OCI-LY3 (cell line): ENCODE measurements around the gene ITSN2.

Experiments used
- H2AFZ ChIP-seq: fragments of 200-600, 300-600 bp; shearing (Covaris generic); 2 replicates; pipeline ENCODE4 v1.6.0; 2014; ENCODE audit warnings: antibody characterized with exemption, low read depth, low read length
- H3K27ac ChIP-seq: fragments of 200-600, 300-600 bp; sonication (generic); 2 replicates; pipeline ENCODE4 v1.5.1; 2014; ENCODE audit warnings: mild to moderate bottlenecking, low read length, moderate library complexity, mixed read lengths
- H3K27me3 ChIP-seq: fragments of 200-600, 300-600 bp; sonication (generic); 2 replicates; pipeline ENCODE4 v1.6.1; 2014; ENCODE audit warnings: low read depth, low read length, mixed read lengths
- H3K36me3 ChIP-seq: fragments of 200-600, 300-600 bp; sonication (generic); replicated peaks from 2 replicates; pipeline ENCODE3; 2014; ENCODE audit warnings: low read depth, low read length, mixed read lengths
- H3K4me1 ChIP-seq: fragments of 300-600, 200-600 bp; sonication (generic); 2 replicates; pipeline ENCODE4 v1.6.1; 2014; ENCODE audit warnings: low read length, mixed read lengths
- H3K4me2 ChIP-seq: fragments of 200-600, 300-600 bp; sonication (generic); 2 replicates; pipeline ENCODE4 v1.6.1; 2014; ENCODE audit warnings: low read length, mixed read lengths
- H3K4me3 ChIP-seq: fragments of 300-600, 200-600 bp; sonication (generic); 2 replicates; pipeline ENCODE4 v1.5.1; 2014; ENCODE audit warnings: antibody characterized with exemption, mild to moderate bottlenecking, low read length, moderate library complexity
- H3K79me2 ChIP-seq: fragments of 300-600, 200-600 bp; shearing (Covaris generic); 2 replicates; pipeline ENCODE4 v1.6.1; 2014; ENCODE audit warnings: mild to moderate bottlenecking, low read length, mixed read lengths
- H3K9ac ChIP-seq: fragments of 300-600, 200-600 bp; shearing (Covaris generic); 2 replicates; pipeline ENCODE4 v1.6.0; 2014; ENCODE audit warnings: mild to moderate bottlenecking, low read length, moderate library complexity
- H3K9me3 ChIP-seq: fragments of 200-600, 300-600 bp; shearing (Covaris generic); 2 replicates; pipeline ENCODE4 v1.6.1; 2014; ENCODE audit warnings: low read length, mixed read lengths; ENCODE audit not compliant: insufficient read depth
- H4K20me1 ChIP-seq: fragments of 200-600, 300-600 bp; sonication (generic); 2 replicates; pipeline ENCODE4 v1.6.1; 2016; ENCODE audit warnings: low read length, mixed read lengths; ENCODE audit not compliant: insufficient read depth
- EZH2phosphoT487 ChIP-seq: fragments of 200-600 bp; shearing (Covaris generic); IDR thresholded peaks from 2 replicates; pipeline ENCODE4 v1.6.1; 2018; ENCODE audit warnings: antibody characterized with exemption, mixed run types, low read depth
- TF ChIP-seq, protein P1 (sequence below): fragments of 200-600, 300-600 bp; sonication (generic); IDR thresholded peaks from 2 replicates; pipeline ENCODE4 v1.5.1; 2014; ENCODE audit warnings: antibody characterized with exemption, low read length, low read depth

The ITSN2 gene

DNA sequence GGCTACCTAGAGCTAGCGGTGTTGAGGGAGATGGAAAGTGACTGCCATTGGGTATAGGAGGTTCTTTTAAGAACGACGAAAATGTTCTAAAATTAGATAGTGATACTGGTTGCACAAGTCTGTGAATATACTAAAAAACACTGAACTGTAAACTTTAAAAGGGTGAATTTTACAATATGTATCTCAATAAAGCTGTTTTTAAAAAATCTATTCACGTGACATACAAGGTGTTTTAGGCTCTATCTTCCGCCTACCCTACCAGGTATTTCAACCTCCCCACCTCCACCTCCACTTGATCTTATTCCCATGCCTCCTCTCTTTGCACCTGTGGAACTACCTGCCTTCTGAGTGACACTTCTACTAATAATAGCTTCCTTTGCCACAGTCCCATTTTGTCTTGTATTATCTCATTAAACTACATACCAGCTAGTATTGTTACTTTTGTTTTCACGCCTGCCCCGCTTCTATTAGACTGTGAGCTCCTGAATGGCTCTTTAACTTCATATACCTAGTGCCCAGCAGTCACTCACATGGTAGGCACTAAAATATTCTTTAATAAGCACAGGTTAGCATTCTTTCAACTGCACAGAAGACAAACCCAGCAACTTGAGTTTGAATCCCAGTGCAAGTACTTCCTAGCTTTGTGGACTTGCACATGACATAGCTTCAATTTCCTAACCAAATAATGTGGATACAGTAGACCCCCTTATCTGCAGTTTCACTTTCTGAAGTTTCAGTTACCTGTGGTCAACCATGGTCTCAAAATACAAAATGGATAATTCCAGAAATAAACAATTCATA is 9.3 kb downstream of the ITSN2 start:
- no peaks in the 10 kb centered on the region for H3K27me3 ChIP-seq
- peaks cover 77% of the 10 kb centered on the region for H4K20me1 ChIP-seq
- H3K79me2 ChIP-seq = peaks cover 100% of the 10 kb centered on the region
- no peak overlapping the region for H3K9ac ChIP-seq
- H3K27ac ChIP-seq = no peak overlapping the region
- H2AFZ ChIP-seq = no peak overlapping the region
- H3K4me3 ChIP-seq = no peak overlapping the region
- TF ChIP-seq, protein P1, sequence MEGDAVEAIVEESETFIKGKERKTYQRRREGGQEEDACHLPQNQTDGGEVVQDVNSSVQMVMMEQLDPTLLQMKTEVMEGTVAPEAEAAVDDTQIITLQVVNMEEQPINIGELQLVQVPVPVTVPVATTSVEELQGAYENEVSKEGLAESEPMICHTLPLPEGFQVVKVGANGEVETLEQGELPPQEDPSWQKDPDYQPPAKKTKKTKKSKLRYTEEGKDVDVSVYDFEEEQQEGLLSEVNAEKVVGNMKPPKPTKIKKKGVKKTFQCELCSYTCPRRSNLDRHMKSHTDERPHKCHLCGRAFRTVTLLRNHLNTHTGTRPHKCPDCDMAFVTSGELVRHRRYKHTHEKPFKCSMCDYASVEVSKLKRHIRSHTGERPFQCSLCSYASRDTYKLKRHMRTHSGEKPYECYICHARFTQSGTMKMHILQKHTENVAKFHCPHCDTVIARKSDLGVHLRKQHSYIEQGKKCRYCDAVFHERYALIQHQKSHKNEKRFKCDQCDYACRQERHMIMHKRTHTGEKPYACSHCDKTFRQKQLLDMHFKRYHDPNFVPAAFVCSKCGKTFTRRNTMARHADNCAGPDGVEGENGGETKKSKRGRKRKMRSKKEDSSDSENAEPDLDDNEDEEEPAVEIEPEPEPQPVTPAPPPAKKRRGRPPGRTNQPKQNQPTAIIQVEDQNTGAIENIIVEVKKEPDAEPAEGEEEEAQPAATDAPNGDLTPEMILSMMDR = no peak
- no peak for TF ChIP-seq EZH2phosphoT487
- peaks cover 60% of the 10 kb centered on the region for H3K4me1 ChIP-seq
- no peaks in the 10 kb centered on the region for H3K9me3 ChIP-seq
- H3K36me3 ChIP-seq = no peaks in the 10 kb centered on the region
- H3K4me2 ChIP-seq = no peak overlapping the region; the same call in 1 of the 2 replicates

DNA sequence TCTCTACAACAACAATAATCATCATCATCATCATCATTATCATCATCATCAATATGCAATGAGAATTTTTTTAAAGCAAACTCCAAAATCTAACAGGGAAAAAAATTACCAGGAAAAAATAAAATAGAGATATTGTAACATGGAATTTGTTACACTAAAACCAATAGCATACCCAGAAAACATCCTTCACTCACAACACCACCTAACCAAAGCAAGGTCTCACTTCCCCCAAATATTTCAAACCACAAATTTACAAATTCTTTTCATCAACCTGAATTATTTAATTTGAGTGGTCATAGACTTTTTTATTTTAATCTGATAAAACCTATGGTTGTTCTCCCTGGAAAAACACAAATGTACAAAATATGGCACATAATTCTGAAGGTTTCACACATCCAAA is 11.2 kb downstream of the ITSN2 start:
- Histone ChIP-seq H3K4me3 (no peak overlapping the region), H3K27ac (no peak overlapping the region), H3K4me2 (peak overlapping the region; percentile 25), H2AFZ (no peak overlapping the region), H3K4me1 (peaks cover 47% of the 10 kb centered on the region), H3K9me3 (no peaks in the 10 kb centered on the region), H3K9ac (no peak overlapping the region), H3K27me3 (no peaks in the 10 kb centered on the region), H4K20me1 (peaks cover 74% of the 10 kb centered on the region), H3K79me2 (peaks cover 100% of the 10 kb centered on the region), H3K36me3 (peaks cover 2% of the 10 kb centered on the region)
- TF ChIP-seq, protein P1 = no peak

DNA sequence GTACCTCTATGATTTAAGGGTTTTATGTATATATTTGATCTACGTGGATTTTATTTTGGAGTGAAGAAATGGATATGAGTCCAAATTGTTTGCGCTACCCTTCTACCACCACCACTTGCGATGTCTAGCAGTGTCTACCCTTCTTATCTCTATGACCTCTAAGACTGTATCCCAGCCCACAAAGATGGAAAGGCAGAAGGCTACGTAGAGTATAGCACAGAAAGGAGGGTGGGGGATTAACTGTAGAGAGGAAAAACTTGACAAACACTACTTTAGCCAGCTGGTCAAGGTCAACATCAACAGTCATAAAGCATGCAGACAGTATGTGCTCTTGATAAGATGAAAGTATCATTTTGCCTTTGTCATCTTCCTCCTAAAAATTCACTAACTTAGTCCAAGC is 14.4 kb downstream of the ITSN2 start:
- TF ChIP-seq, protein P1 = no peak
- TF ChIP-seq EZH2phosphoT487 = no peak
- Histone ChIP-seq H3K27ac (no peak overlapping the region), H3K4me2 (no peak overlapping the region), H2AFZ (no peak overlapping the region), H3K4me1 (peaks cover 44% of the 10 kb centered on the region), H4K20me1 (peaks cover 75% of the 10 kb centered on the region), H3K9me3 (no peaks in the 10 kb centered on the region), H3K27me3 (no peaks in the 10 kb centered on the region), H3K79me2 (peaks cover 99% of the 10 kb centered on the region), H3K36me3 (peaks cover 2% of the 10 kb centered on the region), H3K4me3 (no peak overlapping the region), H3K9ac (no peak overlapping the region)

DNA sequence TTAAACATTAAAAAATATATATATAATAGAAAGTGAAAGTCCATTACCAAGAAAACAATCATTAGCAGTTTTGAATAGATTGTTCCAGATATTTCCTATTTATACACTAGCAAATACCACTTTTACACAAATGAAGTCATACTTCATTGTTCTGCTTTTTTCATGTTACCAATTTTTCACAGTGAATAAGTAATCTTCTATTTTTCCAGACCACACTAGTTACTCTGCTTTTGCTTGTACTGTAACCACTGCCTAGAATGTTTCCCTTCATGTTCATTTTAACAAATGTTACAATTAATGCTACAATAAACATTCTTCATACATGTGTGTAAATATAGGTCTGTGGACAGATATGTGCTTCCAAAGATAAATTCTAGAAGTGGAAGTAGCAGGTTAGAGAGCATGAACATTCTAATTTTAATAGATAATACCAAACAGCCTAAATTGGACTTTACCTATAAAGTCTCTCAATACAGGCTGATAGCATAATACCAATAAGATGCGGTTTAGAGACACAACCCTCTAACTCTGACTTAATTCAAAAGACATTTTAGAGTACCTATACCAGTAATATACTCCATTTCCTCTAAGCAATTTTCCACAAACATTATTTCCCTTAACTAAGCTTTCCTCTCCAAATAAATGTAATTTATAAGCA is 17.0 kb downstream of the ITSN2 start:
- Histone ChIP-seq H3K27ac (peak overlapping the region; percentile 45), H3K9me3 (no peaks in the 10 kb centered on the region), H3K27me3 (no peaks in the 10 kb centered on the region), H4K20me1 (peaks cover 64% of the 10 kb centered on the region), H2AFZ (no peak overlapping the region), H3K79me2 (peaks cover 99% of the 10 kb centered on the region), H3K4me2 (peak overlapping the region; percentile 65), H3K36me3 (peaks cover 2% of the 10 kb centered on the region), H3K9ac (no peak overlapping the region), H3K4me3 (no peak overlapping the region), H3K4me1 (peaks cover 30% of the 10 kb centered on the region)
- TF ChIP-seq, protein P1 = no peak
- TF ChIP-seq EZH2phosphoT487 = no peak
